Adipose tissue (tissue), 3 donors: ENCODE data around the gene RTTN. TPM values are rescaled to one million over a fixed set of nuclear protein-coding genes. Genes with fewer than 3 reads are reported as not detected.
"Not testable (repeated sequence)": the region's sequence is repeated elsewhere in the genome, so short reads cannot be mapped to it uniquely, and the experiment has no call there.

Experiments
- H3K27ac ChIP-seq: one replicate; pipeline ENCODE4 v1.5.1; 2013; ENCODE audit warnings: low read depth, low read length
- WGBS, 3 donors: extraction: QIAGEN DNeasy Blood & Tissue Kit; methylation state at CpG; one replicate each; pipeline ENCODE4 v1.1.7; 2013; 5-methylcytosine and 5-hydroxymethylcytosine counted together
- polyA plus RNA-seq, 3 donors: library from polyadenylated mRNA; stranded (reverse); fragments of 200-250 nt; gene quantifications; one replicate each; pipeline ENCODE4 v1.2.3, GENCODE V29; 2013
- donor health status: healthy with polysubstance abuse.
- donor health status: Bipolar disorder and iron deficiency.
- donor health status: healthy.

The RTTN gene
- polyA plus RNA-seq, 3 donors, result 2.6 to 3.0 (median 2.8) TPM

- WGBS, 3 donors, result 45 to 77% (median 54%) methylated on average over 2 of the region's 2 CpGs
- H3K27ac ChIP-seq, result no peak overlapping the region
Observed at GRCh38 chr18:70116949-70117348, 88.5 kb downstream of the RTTN start.

DNA sequence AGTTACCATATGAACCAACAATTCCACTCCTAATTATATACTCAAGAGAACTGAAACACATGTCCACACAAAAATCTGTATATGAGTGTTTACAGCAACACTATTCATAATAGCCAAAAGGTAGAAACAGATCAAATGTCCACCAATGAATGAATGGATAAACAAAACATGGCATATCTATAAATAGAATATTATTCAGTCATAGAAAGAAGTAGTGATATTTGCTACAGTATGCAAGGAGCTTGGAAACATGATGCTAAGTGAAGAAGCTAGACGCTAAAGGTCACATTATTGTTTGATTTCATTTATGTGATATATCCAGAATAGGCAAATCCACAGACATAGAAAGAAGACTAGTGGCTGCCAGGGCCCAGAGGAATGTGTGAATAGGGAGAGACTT is 92.0 kb downstream of the RTTN start:
- 97 to 100% (median 100%) methylated on average over 1 of the region's 1 CpG for WGBS, 3 donors
- no peak overlapping the region for H3K27ac ChIP-seq

GRCh38 chr18:70110678-70111077 is 94.8 kb downstream of the RTTN start:
- WGBS, 3 donors, result 96 to 97% (median 96%) methylated on average over 11 of the region's 11 CpGs
- H3K27ac ChIP-seq, result no peak overlapping the region

DNA sequence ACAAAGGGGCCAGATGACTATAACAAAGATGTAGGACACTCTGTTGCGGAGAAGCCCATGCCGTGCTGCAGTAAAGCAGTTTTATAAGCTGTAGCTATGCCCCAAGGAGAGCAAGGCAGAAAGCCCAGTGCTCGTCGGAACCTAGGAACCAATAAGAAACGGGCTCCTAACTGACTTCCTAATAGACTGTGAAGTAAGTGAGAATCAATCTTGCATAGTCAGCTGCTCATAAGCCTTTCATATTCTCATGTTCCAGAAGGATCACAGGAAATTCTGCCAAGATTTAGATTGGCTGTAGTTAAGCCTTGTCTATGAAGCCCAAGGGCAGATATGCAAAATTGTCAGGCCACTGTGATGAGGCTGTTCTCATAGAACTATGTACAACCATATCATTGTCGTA is 98.4 kb downstream of the RTTN start:
- no peak overlapping the region for H3K27ac ChIP-seq
- 93 to 96% (median 94%) methylated on average over 6 of the region's 6 CpGs for WGBS, 3 donors

GRCh38 chr18:70102854-70103253 is 102.6 kb downstream of the RTTN start:
- 93 to 97% (median 94%) methylated on average over 21 to 22 of the region's 22 CpGs for WGBS, 3 donors
- not testable (repeated sequence) for H3K27ac ChIP-seq

DNA sequence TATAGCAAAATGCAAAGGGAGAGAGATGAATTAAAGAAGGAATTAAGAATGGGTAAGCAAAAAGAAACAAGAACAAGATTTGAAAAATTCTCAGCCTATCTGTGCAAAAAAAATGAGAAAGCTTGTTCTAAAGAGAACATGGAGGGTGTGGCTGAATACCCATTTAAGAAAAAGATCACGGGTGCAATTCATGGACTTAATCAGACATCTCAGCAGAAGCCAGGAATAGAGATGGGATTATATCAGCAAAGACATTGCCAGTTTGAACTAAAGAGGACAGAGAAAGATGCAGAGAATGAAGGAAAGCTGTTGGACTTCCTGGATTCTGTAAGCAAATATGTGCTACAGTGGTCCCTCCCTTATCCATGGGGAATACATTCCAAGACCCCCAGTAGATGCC is 115.6 kb downstream of the RTTN start:
- 76 to 97% (median 84%) methylated on average over 1 of the region's 1 CpG for WGBS, 3 donors
- H3K27ac ChIP-seq, result no peak overlapping the region

DNA sequence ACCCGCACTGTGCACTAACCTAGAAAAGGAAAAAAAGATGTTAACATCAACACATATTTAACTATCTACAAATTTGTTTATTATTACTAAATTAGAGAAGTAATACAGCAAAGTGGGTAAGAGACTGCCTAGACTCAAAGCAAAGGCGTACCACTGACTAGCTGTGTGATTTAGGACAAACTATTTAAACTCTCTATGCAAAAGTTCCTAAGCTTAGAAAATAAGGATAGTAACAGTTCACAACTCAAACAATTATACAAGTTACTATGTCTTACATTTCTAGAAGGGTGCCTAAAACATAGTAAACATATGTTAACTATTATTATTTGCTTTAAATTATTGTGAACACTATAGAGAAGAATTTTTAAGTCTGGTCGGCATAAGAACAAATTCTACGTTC is 119.4 kb downstream of the RTTN start:
- 79 to 88% (median 88%) methylated on average over 4 of the region's 4 CpGs for WGBS, 3 donors
- H3K27ac ChIP-seq, result no peak overlapping the region

GRCh38 chr18:70085641-70086040 is 119.8 kb downstream of the RTTN start:
- WGBS, 3 donors, result 65 to 66% (median 66%) methylated on average over 5 of the region's 5 CpGs
- H3K27ac ChIP-seq, result no peak overlapping the region

- 81 to 91% (median 88%) methylated on average over 2 of the region's 2 CpGs for WGBS, 3 donors
- H3K27ac ChIP-seq, result no peak overlapping the region
Observed at GRCh38 chr18:70082430-70082829, 123.1 kb downstream of the RTTN start.

- no peak overlapping the region for H3K27ac ChIP-seq
Observed at GRCh38 chr18:70078106-70078505, 127.4 kb downstream of the RTTN start.

- H3K27ac ChIP-seq, result no peak overlapping the region
Observed at GRCh38 chr18:70075906-70076305, 129.6 kb downstream of the RTTN start.

GRCh38 chr18:70074116-70074515 is 131.4 kb downstream of the RTTN start:
- H3K27ac ChIP-seq, result no peak overlapping the region
- 96 to 98% (median 97%) methylated on average over 1 of the region's 1 CpG for WGBS, 3 donors

DNA sequence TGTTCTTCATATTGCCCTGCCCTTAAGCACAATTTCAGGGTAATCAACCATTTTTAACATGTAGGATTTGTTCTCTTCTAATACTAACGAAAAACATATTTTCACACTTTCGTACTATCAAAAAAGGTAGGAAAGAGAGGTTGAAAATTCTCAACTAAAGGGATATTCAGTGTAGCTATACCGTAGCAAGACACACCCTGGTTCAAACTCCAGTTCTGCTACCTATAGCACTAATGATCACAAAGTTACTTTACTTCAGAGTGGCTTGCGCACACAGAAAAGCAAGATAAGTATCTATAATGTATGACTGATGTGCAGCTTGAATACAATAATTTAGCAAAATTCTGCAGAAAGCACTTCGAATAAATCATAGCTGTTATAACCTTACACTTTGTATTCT is 132.1 kb downstream of the RTTN start:
- H3K27ac ChIP-seq, result no peak overlapping the region
- 93 to 96% (median 96%) methylated on average over 5 of the region's 5 CpGs for WGBS, 3 donors

DNA sequence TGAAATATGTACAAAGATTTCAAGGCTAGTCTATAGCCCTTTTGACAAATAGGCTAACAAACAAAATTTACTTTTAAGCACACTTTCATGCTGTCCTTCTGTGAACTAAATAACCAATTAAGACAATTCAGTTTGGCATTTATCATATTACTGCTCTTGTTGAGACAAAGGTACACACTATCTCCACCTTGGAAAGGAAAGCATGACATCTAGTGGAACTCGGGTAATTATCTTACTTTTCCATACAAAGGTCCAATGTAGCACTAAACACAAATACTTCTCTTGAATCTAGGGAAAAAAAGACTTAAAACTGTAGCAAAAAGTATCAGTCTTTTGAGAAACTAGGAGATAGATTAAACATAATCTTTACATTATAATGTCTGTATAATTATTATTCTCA is 132.8 kb downstream of the RTTN start:
- 32 to 68% (median 65%) methylated on average over 1 of the region's 1 CpG for WGBS, 3 donors
- no peak overlapping the region for H3K27ac ChIP-seq

DNA sequence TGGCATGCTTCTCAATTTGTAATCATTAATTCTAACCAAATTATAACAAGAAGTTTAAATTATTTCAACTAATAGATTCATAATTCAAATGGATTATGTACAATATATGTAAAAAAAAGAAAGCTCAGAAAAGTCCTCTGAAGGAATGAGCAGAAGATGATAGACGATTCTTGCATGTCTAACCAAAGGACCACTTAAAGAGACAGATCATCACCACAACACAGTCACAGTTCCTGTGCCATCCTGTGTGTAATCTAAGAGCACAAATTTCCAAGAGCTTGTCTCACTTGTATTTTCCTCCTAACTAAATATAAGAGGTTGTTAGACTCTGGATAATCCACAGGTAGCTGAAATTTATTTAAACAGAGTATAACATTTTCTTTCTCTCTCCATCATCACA is 135.5 kb downstream of the RTTN start:
- 75 to 90% (median 78%) methylated on average over 1 of the region's 1 CpG for WGBS, 3 donors
- H3K27ac ChIP-seq, result no peak overlapping the region

DNA sequence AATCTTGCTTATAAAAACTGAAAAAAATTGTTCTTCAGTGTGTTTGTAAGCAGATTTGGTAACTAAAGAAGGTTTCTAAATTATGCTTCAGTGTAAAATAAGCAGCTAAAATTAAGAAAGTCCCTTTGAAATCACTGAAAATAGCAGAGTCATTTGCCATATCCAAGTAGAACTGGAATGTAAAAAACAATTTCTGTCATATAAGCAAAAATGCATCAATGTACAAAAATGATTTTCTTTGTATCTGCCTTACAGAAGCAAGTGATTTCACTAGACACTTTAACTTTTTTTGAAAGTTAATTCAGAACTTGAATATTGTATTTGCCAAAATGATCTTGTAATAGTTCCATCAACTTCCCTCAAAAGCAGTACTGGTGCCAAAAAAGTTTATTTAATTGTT is 136.1 kb downstream of the RTTN start:
- no peak overlapping the region for H3K27ac ChIP-seq

- no peak overlapping the region for H3K27ac ChIP-seq
Observed at GRCh38 chr18:70068981-70069380, 136.5 kb downstream of the RTTN start.

DNA sequence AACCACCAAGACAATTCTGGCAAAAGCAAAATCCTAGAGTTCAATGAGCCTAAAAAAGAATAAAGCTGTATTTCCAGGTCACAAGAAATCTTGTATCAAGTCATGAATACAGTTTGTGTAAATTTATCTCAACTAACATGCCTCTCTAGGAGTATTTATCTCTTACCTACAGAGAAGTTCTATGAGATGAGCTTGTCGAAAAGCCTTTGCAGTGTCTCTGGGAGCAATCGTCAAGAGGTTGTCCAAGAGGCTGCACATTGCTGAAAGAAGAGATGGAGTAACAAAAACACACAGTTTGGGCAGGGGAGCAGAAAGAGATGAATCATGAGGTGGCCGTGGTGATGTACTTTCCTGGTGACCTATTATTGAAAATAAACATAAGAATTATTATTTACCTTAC is 145.8 kb downstream of the RTTN start:
- H3K27ac ChIP-seq, result no peak overlapping the region
- WGBS, 3 donors, result 96 to 97% (median 97%) methylated on average over 3 of the region's 3 CpGs

GRCh38 chr18:70058916-70059315 is 146.6 kb downstream of the RTTN start:
- no peak overlapping the region for H3K27ac ChIP-seq

DNA sequence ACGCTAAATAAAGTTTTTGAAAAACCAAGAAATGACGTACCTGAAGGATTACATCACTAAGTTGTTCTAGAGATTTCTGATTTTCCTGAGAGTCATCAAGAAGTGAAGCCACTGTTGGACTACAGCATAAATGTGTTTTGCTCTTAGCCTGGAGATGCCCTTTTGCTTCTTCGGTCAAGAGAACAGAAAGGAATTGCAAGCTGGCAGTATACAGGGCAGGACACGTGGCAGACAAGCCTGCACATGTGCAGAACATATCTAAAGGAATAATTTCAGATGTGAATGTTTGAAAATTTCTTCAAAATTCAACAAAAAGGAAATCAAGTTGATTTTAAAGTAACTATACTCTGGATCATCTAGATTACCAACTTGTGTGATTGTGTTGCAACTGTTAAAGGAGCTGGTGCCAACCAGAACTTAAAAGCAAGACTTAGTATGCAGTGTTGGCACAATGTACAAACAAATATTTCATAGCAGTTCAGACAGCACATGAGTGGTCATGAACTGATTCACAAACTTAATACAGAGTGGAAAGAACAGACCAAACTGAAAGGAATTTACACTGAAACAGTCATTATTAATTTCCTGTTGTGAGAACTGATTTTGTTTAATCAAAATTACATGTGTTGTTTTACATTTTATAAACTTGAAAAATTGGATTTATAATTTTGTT is 157.4 kb downstream of the RTTN start:
- 91 to 93% (median 91%) methylated on average over 4 of the region's 4 CpGs for WGBS, 3 donors
- H3K27ac ChIP-seq, result no peak overlapping the region

DNA sequence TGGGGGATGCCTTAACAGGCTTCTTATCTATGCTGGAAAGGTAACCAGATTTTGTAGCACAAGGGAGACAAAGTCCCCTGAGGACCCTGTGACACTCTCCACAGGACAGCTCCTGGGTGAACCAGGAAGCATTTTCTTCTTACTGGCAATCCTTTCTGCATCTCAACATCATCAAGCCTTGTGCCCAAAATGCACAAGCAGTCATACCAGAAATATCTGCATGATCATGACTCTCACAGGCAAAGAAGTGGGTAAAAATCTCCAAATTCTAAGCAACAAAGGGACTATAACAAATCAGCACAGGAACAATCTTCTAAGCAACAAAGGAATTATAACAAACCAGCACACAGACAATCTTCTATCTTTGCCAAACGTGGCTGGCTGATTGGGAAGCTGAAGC is 158.7 kb downstream of the RTTN start:
- no peak overlapping the region for H3K27ac ChIP-seq
- WGBS, 3 donors, result 72 to 82% (median 73%) methylated on average over 1 of the region's 1 CpG
